Stomach smooth muscle (tissue), 2 donors: ENCODE measurements around the gene PIP.
"Not testable (repeated sequence)": the region's sequence is repeated elsewhere in the genome, so short reads cannot be mapped to it uniquely, and the experiment has no call there.

Experiments used
- H3K27ac ChIP-seq: one replicate; pipeline ENCODE4 v1.7.0; 2013; ENCODE audit warnings: mild to moderate bottlenecking, low read length, inconsistent platforms
- H3K27me3 ChIP-seq, 2 donors: one replicate each; pipeline ENCODE4 v1.7.0; 2013; ENCODE audit warnings: low read length in 2 of 2; ENCODE audit not compliant: insufficient read depth in 2 of 2, control insufficient read depth in 1 of 2
- H3K36me3 ChIP-seq, 2 donors: one replicate each; pipeline ENCODE4 v1.7.0; 2013; ENCODE audit warnings: low read length in 2 of 2; ENCODE audit not compliant: control insufficient read depth in 2 of 2, insufficient read depth in 2 of 2
- H3K4me1 ChIP-seq: one replicate; pipeline ENCODE4 v1.7.0; 2013; ENCODE audit warnings: low read length; ENCODE audit not compliant: control insufficient read depth, insufficient read depth
- H3K4me3 ChIP-seq, 2 donors: one replicate each; pipeline ENCODE4 v1.7.0; 2013; ENCODE audit warnings: low read length in 2 of 2
- H3K9ac ChIP-seq, 2 donors: one replicate each; pipeline ENCODE4 v1.7.0; 2013; ENCODE audit warnings: low read length in 2 of 2, mild to moderate bottlenecking in 1 of 2
- H3K9me3 ChIP-seq, 2 donors: one replicate each; pipeline ENCODE4 v1.7.0; 2013; ENCODE audit warnings: low read length in 2 of 2; ENCODE audit not compliant: control insufficient read depth in 2 of 2
- donor health status: healthy.
- donor health status: Pancreatic carcinoma.

Gene PIP

GRCh38 chr7:143126146-143126545 lies 5.7 kb upstream of the PIP start:
- H3K9ac ChIP-seq, result no peak overlapping the region
- H3K27ac ChIP-seq, result no peak overlapping the region
- H3K36me3 ChIP-seq, result no peaks in the 10 kb centered on the region
- H3K9me3 ChIP-seq, result peaks cover 0 to 3% of the 10 kb centered on the region in 2 donors
- H3K27me3 ChIP-seq, result no peaks in the 10 kb centered on the region
- no peaks in the 10 kb centered on the region for H3K4me1 ChIP-seq
- no peak overlapping the region for H3K4me3 ChIP-seq

- Histone ChIP-seq H3K9me3 (peaks cover 0 to 3% of the 10 kb centered on the region in 2 donors), H3K4me3 (no peak overlapping the region), H3K4me1 (no peaks in the 10 kb centered on the region), H3K9ac (no peak overlapping the region), H3K27ac (no peak overlapping the region), H3K36me3 (no peaks in the 10 kb centered on the region), H3K27me3 (no peaks in the 10 kb centered on the region)
Measured at GRCh38 chr7:143129051-143129450, 2.8 kb upstream of the PIP start.

- Histone ChIP-seq H3K9ac (no peak overlapping the region), H3K36me3 (no peaks in the 10 kb centered on the region), H3K9me3 (peaks cover 0 to 3% of the 10 kb centered on the region in 2 donors), H3K27me3 (no peaks in the 10 kb centered on the region), H3K27ac (no peak overlapping the region), H3K4me3 (no peak overlapping the region), H3K4me1 (no peaks in the 10 kb centered on the region)
Measured at GRCh38 chr7:143129477-143129876, 2.4 kb upstream of the PIP start.

GRCh38 chr7:143130541-143130940 lies 1.3 kb upstream of the PIP start:
- Histone ChIP-seq H3K9ac (no peak overlapping the region), H3K27ac (no peak overlapping the region), H3K4me3 (no peak overlapping the region), H3K9me3 (peaks cover 0 to under 1% of the 10 kb centered on the region in 2 donors), H3K36me3 (no peaks in the 10 kb centered on the region), H3K4me1 (no peaks in the 10 kb centered on the region), H3K27me3 (no peaks in the 10 kb centered on the region)

GRCh38 chr7:143147070-143147469 lies 15.2 kb downstream of the PIP start:
- H3K27me3 ChIP-seq, result no peaks in the 10 kb centered on the region
- no peak overlapping the region for H3K27ac ChIP-seq
- no peaks in the 10 kb centered on the region for H3K4me1 ChIP-seq
- no peak overlapping the region for H3K9ac ChIP-seq
- no peaks in the 10 kb centered on the region for H3K9me3 ChIP-seq
- no peak overlapping the region for H3K4me3 ChIP-seq
- no peaks in the 10 kb centered on the region for H3K36me3 ChIP-seq

GRCh38 chr7:143148050-143148449 lies 16.2 kb downstream of the PIP start:
- Histone ChIP-seq H3K27ac (no peak overlapping the region), H3K9ac (no peak overlapping the region), H3K4me3 (no peak overlapping the region), H3K36me3 (no peaks in the 10 kb centered on the region), H3K9me3 (no peaks in the 10 kb centered on the region), H3K4me1 (no peaks in the 10 kb centered on the region), H3K27me3 (no peaks in the 10 kb centered on the region)

- no peaks in the 10 kb centered on the region for H3K36me3 ChIP-seq
- H3K4me1 ChIP-seq, result no peaks in the 10 kb centered on the region
- H3K27ac ChIP-seq, result no peak overlapping the region
- no peak overlapping the region for H3K4me3 ChIP-seq
- H3K9ac ChIP-seq, result no peak overlapping the region
- no peaks in the 10 kb centered on the region for H3K27me3 ChIP-seq
- H3K9me3 ChIP-seq, result no peaks in the 10 kb centered on the region
Measured at GRCh38 chr7:143148651-143149050, 16.8 kb downstream of the PIP start.

GRCh38 chr7:143150696-143151095 lies 18.8 kb downstream of the PIP start:
- H3K9ac ChIP-seq, H3K27ac ChIP-seq, H3K27me3 ChIP-seq, H3K4me3 ChIP-seq, H3K9me3 ChIP-seq, H3K4me1 ChIP-seq, H3K36me3 ChIP-seq: not testable (repeated sequence)

GRCh38 chr7:143158617-143159016 lies 26.7 kb downstream of the PIP start:
- not testable (repeated sequence) for H3K36me3 ChIP-seq, H3K27me3 ChIP-seq, H3K9me3 ChIP-seq, H3K4me1 ChIP-seq, H3K9ac ChIP-seq, H3K27ac ChIP-seq, H3K4me3 ChIP-seq

GRCh38 chr7:143171697-143172096 lies 39.8 kb downstream of the PIP start:
- Histone ChIP-seq H3K4me1 (no peaks in the 10 kb centered on the region), H3K27ac (no peak overlapping the region), H3K9me3 (no peaks in the 10 kb centered on the region), H3K9ac (no peak overlapping the region), H3K27me3 (no peaks in the 10 kb centered on the region), H3K4me3 (no peak overlapping the region), H3K36me3 (no peaks in the 10 kb centered on the region)

GRCh38 chr7:143172354-143172753 lies 40.5 kb downstream of the PIP start:
- H3K9me3 ChIP-seq, result no peaks in the 10 kb centered on the region
- no peaks in the 10 kb centered on the region for H3K27me3 ChIP-seq
- no peak overlapping the region for H3K9ac ChIP-seq
- no peaks in the 10 kb centered on the region for H3K4me1 ChIP-seq
- H3K27ac ChIP-seq, result no peak overlapping the region
- peak overlapping the region in 1 of 2 donors; percentile 40 for H3K4me3 ChIP-seq
- H3K36me3 ChIP-seq, result no peaks in the 10 kb centered on the region
